ENCODE measurements around the gene CDT1.

CDT1 gene

DNA sequence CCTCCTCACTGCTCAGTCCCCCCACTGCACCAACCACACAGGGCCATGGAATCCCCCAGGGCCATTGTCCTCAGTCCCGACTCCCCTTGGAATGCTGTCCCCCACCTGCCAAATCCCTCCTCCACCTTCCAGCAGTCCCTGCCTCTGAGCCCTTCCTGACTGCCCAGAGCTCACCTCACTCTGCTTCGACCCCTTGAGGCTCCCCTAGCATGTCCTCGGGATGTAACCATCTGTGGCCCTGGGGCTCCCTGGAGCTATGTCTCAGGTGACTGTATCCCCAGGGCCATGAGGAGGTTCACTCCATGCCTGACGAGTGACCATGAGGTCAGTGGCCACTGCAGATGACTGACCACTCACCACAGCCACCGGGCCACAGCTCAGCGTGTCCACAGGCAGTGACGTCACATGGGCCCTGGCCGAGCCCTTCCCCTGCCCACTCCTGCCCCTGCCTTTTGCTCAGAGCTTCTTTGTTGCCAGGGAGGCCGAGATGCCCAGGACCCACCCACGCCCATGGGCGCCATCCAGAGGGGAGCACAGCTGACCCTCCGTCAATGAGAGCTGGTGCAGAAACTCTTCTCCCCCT, 10.8 kb upstream of the CDT1 start:
- H3K9ac ChIP-seq (ENCODE audit: low read length), result no peak overlapping the region
- H3K27me3 ChIP-seq (ENCODE audit: insufficient read depth, low read length), result no peaks in the 10 kb centered on the region
- H3K4me1 ChIP-seq (ENCODE audit: insufficient read depth, low read length, severe bottlenecking), result peaks cover 51% of the 10 kb centered on the region
- H3F3A ChIP-seq (ENCODE audit: insufficient read depth, low read length), result no peaks in the 10 kb centered on the region
- no peak overlapping the region for H3K4me3 ChIP-seq (ENCODE audit: low read depth, low read length, poor library complexity, severe bottlenecking)
- H2AFZ ChIP-seq (ENCODE audit: low read length), result no peak overlapping the region
- no peaks in the 10 kb centered on the region for H3K36me3 ChIP-seq (ENCODE audit: insufficient read depth, low read length)
- no peaks in the 10 kb centered on the region for H3K79me2 ChIP-seq (ENCODE audit: insufficient read depth, low read length)
- H3K9me3 ChIP-seq (ENCODE audit: low read length), result no peaks in the 10 kb centered on the region
- H4K20me1 ChIP-seq (ENCODE audit: insufficient read depth, low read length), result no peaks in the 10 kb centered on the region
- H3K27ac ChIP-seq (ENCODE audit: low read depth, low read length, poor library complexity, severe bottlenecking), result peak overlapping the region; percentile 57
- no peaks in the 10 kb centered on the region for H3K9me2 ChIP-seq (ENCODE audit: low read depth, low read length)
- H3K4me2 ChIP-seq (ENCODE audit: low read length), result peak overlapping the region; percentile 23; the same call in 1 of the 2 replicates
- TF ChIP-seq, protein P1, sequence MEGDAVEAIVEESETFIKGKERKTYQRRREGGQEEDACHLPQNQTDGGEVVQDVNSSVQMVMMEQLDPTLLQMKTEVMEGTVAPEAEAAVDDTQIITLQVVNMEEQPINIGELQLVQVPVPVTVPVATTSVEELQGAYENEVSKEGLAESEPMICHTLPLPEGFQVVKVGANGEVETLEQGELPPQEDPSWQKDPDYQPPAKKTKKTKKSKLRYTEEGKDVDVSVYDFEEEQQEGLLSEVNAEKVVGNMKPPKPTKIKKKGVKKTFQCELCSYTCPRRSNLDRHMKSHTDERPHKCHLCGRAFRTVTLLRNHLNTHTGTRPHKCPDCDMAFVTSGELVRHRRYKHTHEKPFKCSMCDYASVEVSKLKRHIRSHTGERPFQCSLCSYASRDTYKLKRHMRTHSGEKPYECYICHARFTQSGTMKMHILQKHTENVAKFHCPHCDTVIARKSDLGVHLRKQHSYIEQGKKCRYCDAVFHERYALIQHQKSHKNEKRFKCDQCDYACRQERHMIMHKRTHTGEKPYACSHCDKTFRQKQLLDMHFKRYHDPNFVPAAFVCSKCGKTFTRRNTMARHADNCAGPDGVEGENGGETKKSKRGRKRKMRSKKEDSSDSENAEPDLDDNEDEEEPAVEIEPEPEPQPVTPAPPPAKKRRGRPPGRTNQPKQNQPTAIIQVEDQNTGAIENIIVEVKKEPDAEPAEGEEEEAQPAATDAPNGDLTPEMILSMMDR (IDR thresholded peaks at IDR 0.05; ENCODE audit: low read length), result no peak
- TF ChIP-seq EZH2 (IDR thresholded peaks at IDR 0.05; ENCODE audit: borderline replicate concordance, low read length), result no peak

- Histone ChIP-seq H3K4me1 (ENCODE audit: insufficient read depth, low read length, severe bottlenecking) (peaks cover 51% of the 10 kb centered on the region), H4K20me1 (ENCODE audit: insufficient read depth, low read length) (no peaks in the 10 kb centered on the region), H3K27ac (ENCODE audit: low read depth, low read length, poor library complexity, severe bottlenecking) (peak overlapping the region; percentile 57), H3K9ac (ENCODE audit: low read length) (peak overlapping the region; percentile 26; the same call in 1 of the 2 replicates), H3K79me2 (ENCODE audit: insufficient read depth, low read length) (no peaks in the 10 kb centered on the region), H3K27me3 (ENCODE audit: insufficient read depth, low read length) (no peaks in the 10 kb centered on the region), H3K9me2 (ENCODE audit: low read depth, low read length) (no peaks in the 10 kb centered on the region), H3F3A (ENCODE audit: insufficient read depth, low read length) (no peaks in the 10 kb centered on the region), H3K4me3 (ENCODE audit: low read depth, low read length, poor library complexity, severe bottlenecking) (peak overlapping the region; percentile 7), H3K9me3 (ENCODE audit: low read length) (no peaks in the 10 kb centered on the region), H3K36me3 (ENCODE audit: insufficient read depth, low read length) (no peaks in the 10 kb centered on the region), H2AFZ (ENCODE audit: low read length) (no peak overlapping the region), H3K4me2 (ENCODE audit: low read length) (peak overlapping the region; percentile 23)
- no peak for TF ChIP-seq EZH2 (IDR thresholded peaks at IDR 0.05; ENCODE audit: borderline replicate concordance, low read length)
- TF ChIP-seq, protein P1 (IDR thresholded peaks at IDR 0.05; ENCODE audit: low read length), result no peak
Measured at GRCh38 chr16:88793251-88793954, 10.2 kb upstream of the CDT1 start.

DNA sequence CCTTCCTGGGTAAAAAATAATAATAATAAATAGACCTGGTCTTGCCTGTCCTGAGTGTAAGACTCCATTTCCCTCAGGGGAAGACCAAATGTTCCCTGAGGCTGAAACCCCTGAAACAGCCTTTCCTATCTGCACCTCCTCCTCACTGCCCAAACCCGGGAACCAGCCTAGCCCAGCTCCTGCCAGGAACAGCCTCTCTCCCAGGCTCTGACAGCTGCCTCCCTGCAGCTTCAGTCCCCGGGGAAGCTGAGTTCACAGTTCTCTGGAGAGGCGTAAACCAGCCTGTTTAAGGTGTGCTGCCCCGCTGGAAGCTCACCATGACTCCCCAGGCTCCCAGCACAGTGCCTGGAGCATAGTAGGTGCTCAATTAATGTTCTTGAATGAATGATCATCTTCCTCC, 7.3 kb upstream of the CDT1 start:
- H3K9me2 ChIP-seq (ENCODE audit: low read depth, low read length), result no peaks in the 10 kb centered on the region
- H3K27me3 ChIP-seq (ENCODE audit: insufficient read depth, low read length), result no peaks in the 10 kb centered on the region
- no peaks in the 10 kb centered on the region for H3F3A ChIP-seq (ENCODE audit: insufficient read depth, low read length)
- no peaks in the 10 kb centered on the region for H4K20me1 ChIP-seq (ENCODE audit: insufficient read depth, low read length)
- peaks cover 4% of the 10 kb centered on the region; the same call in 1 of the 2 replicates for H3K36me3 ChIP-seq (ENCODE audit: insufficient read depth, low read length)
- no peak overlapping the region for H3K4me3 ChIP-seq (ENCODE audit: low read depth, low read length, poor library complexity, severe bottlenecking)
- H3K79me2 ChIP-seq (ENCODE audit: insufficient read depth, low read length), result no peaks in the 10 kb centered on the region
- H3K27ac ChIP-seq (ENCODE audit: low read depth, low read length, poor library complexity, severe bottlenecking), result no peak overlapping the region
- H3K4me1 ChIP-seq (ENCODE audit: insufficient read depth, low read length, severe bottlenecking), result peaks cover 64% of the 10 kb centered on the region
- no peak overlapping the region for H2AFZ ChIP-seq (ENCODE audit: low read length)
- H3K9me3 ChIP-seq (ENCODE audit: low read length), result no peaks in the 10 kb centered on the region
- H3K4me2 ChIP-seq (ENCODE audit: low read length), result no peak overlapping the region
- no peak for TF ChIP-seq EZH2 (IDR thresholded peaks at IDR 0.05; ENCODE audit: borderline replicate concordance, low read length)
- TF ChIP-seq, protein P1 (IDR thresholded peaks at IDR 0.05; ENCODE audit: low read length), result no peak
- no peak overlapping the region for H3K9ac ChIP-seq (ENCODE audit: low read length)
